Skeletal muscle tissue (tissue), 4 donors: ENCODE measurements around the gene VMA21. TPM values are rescaled to one million over a fixed set of nuclear protein-coding genes. Genes with fewer than 3 reads are reported as not detected.

Source experiments
- H3K27ac ChIP-seq: one replicate; pipeline ENCODE4 v1.7.0; 2013; ENCODE audit warnings: mild to moderate bottlenecking, low read depth, low read length, inconsistent platforms
- H3K27me3 ChIP-seq, 3 donors: one replicate each; pipeline ENCODE4 v1.7.0; 2013; ENCODE audit warnings: low read length in 3 of 3; ENCODE audit not compliant: control insufficient read depth in 3 of 3, insufficient read depth in 3 of 3
- H3K36me3 ChIP-seq, 3 donors: one replicate each; pipeline ENCODE4 v1.7.0; 2013; ENCODE audit warnings: low read length in 3 of 3; ENCODE audit not compliant: control insufficient read depth in 3 of 3, insufficient read depth in 3 of 3
- H3K4me1 ChIP-seq, 3 donors: one replicate each; pipeline ENCODE4 v1.7.0; 2013; ENCODE audit warnings: low read length in 3 of 3, mild to moderate bottlenecking in 3 of 3; ENCODE audit not compliant: control insufficient read depth in 3 of 3, insufficient read depth in 3 of 3
- H3K4me3 ChIP-seq, 3 donors: one replicate each; pipeline ENCODE4 v1.7.0; 2013; ENCODE audit warnings: low read length in 3 of 3
- H3K9ac ChIP-seq, 3 donors: one replicate each; pipeline ENCODE4 v1.7.0; 2013; ENCODE audit warnings: low read length in 3 of 3, mild to moderate bottlenecking in 3 of 3, moderate library complexity in 2 of 3, low read depth in 1 of 3
- H3K9me3 ChIP-seq, 3 donors: one replicate each; pipeline ENCODE4 v1.7.0; 2013; ENCODE audit warnings: low read length in 3 of 3; ENCODE audit not compliant: control insufficient read depth in 3 of 3
- total RNA-seq: library from RNA; depleted of rRNA; stranded (reverse); fragments of >200 nt; gene quantifications from one replicate; pipeline ENCODE4 v1.2.3, GENCODE V29; 2014
- donor health status: Osteomylitis.

VMA21 gene
- total RNA-seq, 1 donor from 2014 or later: 19.3 TPM

DNA sequence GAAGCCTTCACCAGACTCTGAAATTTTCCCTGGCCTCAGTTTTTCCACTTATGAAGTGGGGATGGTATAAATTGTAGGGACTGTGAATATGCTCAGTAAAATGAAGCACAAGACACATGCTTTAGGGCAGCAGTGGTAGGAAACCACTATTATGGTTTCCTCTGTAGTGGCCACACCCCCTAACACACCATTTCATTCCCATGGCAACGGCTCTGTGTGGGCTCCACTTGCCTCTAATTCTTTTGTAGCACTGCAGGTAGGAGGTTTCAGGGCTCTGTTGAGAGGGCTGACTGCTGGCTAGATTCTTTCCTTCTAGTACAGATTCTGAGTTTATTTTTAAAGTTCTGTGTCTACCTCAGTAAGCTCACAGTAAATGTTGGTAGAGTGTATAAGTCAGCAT is 3.5 kb upstream of the VMA21 start:
- Histone ChIP-seq H3K4me3 (no peak overlapping the region), H3K4me1 (peaks cover under 1 to 8% (median 4%) of the 10 kb centered on the region in 3 donors), H3K36me3 (no peaks in the 10 kb centered on the region), H3K9ac (no peak overlapping the region), H3K27me3 (no peaks in the 10 kb centered on the region), H3K27ac (no peak overlapping the region), H3K9me3 (no peaks in the 10 kb centered on the region)

DNA sequence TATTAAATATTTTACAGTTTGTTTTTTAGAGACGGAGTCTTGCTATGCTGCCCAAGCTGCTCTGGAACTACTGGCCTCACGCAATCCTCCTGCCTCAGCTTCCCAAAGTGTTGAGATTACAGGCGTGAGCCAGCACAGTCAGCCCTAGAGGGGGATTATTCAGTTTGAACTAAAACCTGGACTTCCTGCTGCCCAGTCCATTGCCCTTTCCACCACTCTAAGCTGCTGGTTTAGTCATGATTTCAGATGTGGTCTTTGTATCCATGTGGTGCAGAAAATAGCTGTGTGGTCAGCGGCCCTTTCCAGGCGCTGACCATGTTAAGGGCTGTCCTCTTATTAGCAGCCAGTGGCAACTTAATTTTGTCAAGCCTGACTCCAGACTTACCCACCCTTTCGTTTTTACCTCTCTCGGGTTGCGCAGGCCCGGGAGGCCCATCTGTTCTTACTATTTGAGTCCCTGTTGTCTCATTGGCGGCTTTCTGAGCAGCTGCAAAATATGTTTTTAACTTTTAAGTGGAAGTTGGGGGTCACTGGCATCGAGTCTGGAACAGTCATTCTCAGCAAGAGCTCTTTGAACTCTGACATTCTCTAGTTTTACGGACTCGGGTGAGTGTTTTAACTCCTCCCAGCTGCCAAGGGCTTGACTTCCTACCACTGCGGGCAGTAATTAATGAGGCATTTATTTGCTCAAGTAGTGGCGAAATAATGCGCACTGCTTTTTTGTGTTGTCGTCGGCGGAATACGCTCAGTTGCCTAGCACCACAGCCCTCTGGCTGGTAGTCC is 773 bp upstream of the VMA21 start:
- Histone ChIP-seq H3K9ac (peak overlapping the region; percentile 79 to 91 (median 86)), H3K4me1 (peaks cover 6 to 8% (median 8%) of the 10 kb centered on the region in 3 donors), H3K9me3 (no peaks in the 10 kb centered on the region), H3K27me3 (no peaks in the 10 kb centered on the region), H3K4me3 (peak overlapping the region; percentile 78 to 79 (median 79)), H3K36me3 (no peaks in the 10 kb centered on the region), H3K27ac (peak overlapping the region; percentile 91)

GRCh38 chrX:151397741-151398070 is 700 bp downstream of the VMA21 start:
- Histone ChIP-seq H3K4me3 (peak overlapping the region; percentile 82 to 88 (median 83)), H3K36me3 (no peaks in the 10 kb centered on the region), H3K4me1 (peaks cover 8 to 11% (median 10%) of the 10 kb centered on the region in 3 donors), H3K27me3 (no peaks in the 10 kb centered on the region), H3K9ac (peak overlapping the region; percentile 89 to 94 (median 91)), H3K27ac (peak overlapping the region; percentile 91), H3K9me3 (no peaks in the 10 kb centered on the region)

GRCh38 chrX:151398346-151398745 is 1.3 kb downstream of the VMA21 start:
- H3K4me1 ChIP-seq: peaks cover 10 to 15% (median 15%) of the 10 kb centered on the region in 3 donors
- H3K27ac ChIP-seq: no peak overlapping the region
- H3K36me3 ChIP-seq: no peaks in the 10 kb centered on the region
- no peaks in the 10 kb centered on the region for H3K27me3 ChIP-seq
- H3K4me3 ChIP-seq: no peak overlapping the region
- no peak overlapping the region for H3K9ac ChIP-seq
- no peaks in the 10 kb centered on the region for H3K9me3 ChIP-seq

DNA sequence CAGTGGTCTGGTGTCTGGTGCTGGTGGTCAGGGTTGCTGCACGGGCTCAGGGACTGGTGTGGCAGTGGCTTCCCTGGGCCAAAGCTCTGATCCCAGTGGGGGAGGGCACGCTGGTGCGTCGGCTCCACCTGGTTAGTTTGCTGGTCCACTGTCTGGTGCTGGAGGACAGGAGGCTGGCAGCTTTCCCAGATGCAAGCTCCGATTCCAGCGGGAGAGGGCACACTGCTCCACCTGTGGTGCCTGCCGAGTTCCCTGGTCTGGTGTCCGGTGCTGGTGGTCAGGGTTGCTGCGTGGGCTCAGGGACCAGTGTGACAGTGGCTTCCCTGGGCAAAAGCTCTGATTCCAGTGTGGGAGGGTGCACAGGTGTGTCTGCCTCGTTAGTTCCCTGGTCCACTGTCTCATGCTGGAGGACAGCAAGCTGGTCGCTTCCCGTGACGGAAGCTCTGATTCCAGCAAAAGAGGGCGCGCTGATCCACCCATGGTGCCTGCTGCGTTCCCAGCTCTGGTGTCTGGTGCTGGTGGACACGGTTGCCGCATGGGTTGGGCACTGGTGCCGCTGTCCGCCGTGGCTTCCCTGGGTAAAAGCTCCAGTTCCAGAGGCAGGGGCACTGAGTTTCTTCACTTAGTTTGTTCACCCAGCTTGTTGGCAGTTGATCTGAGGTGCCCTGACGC is 5.8 kb downstream of the VMA21 start:
- H3K4me3 ChIP-seq: no peak overlapping the region
- no peaks in the 10 kb centered on the region for H3K9me3 ChIP-seq
- H3K9ac ChIP-seq: peak overlapping the region in 1 of 3 donors; percentile 45
- H3K36me3 ChIP-seq: peaks cover 0 to 6% (median 3%) of the 10 kb centered on the region in 3 donors
- no peak overlapping the region for H3K27ac ChIP-seq
- H3K27me3 ChIP-seq: no peaks in the 10 kb centered on the region
- H3K4me1 ChIP-seq: peaks cover 6 to 16% (median 8%) of the 10 kb centered on the region in 3 donors

GRCh38 chrX:151416579-151416978 is 19.6 kb downstream of the VMA21 start:
- no peaks in the 10 kb centered on the region for H3K9me3 ChIP-seq
- no peaks in the 10 kb centered on the region for H3K4me1 ChIP-seq
- H3K9ac ChIP-seq: no peak overlapping the region

GRCh38 chrX:151419782-151420181 is 22.8 kb downstream of the VMA21 start:
- no peaks in the 10 kb centered on the region for H3K27me3 ChIP-seq
- H3K9ac ChIP-seq: no peak overlapping the region
- no peaks in the 10 kb centered on the region for H3K9me3 ChIP-seq
- no peak overlapping the region for H3K4me3 ChIP-seq
- H3K36me3 ChIP-seq: no peaks in the 10 kb centered on the region
- H3K27ac ChIP-seq: no peak overlapping the region
- H3K4me1 ChIP-seq: no peaks in the 10 kb centered on the region

More at GRCh38 chrX:151416579-151416978, 19.6 kb downstream of the VMA21 start:
- no peaks in the 10 kb centered on the region for H3K36me3 ChIP-seq
- H3K27me3 ChIP-seq: no peaks in the 10 kb centered on the region
- no peak overlapping the region for H3K4me3 ChIP-seq
- H3K27ac ChIP-seq: no peak overlapping the region

DNA sequence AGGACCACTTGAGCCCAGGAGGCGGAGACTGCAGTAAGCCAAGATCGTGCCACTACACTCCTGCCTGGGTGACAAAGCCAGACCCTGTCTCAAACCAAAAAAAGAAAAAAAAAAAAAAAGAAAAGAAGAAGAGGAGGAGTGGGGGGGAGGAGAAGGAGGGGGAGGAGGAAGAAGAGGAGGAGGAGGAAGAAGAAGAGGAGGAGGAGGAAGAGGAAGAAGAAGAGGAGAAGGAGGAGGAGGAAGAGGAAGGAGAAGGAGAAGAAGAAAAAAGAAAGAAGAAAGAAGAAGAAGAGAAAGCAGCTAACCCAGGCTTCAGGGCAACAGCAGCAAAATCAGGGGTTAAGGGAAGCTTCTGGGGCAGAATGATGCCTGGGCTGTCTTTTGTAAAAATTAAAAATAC is 27.5 kb downstream of the VMA21 start:
- H3K27ac ChIP-seq: no peak overlapping the region
- no peaks in the 10 kb centered on the region for H3K9me3 ChIP-seq
- H3K4me3 ChIP-seq: no peak overlapping the region
- no peaks in the 10 kb centered on the region for H3K36me3 ChIP-seq
- H3K9ac ChIP-seq: no peak overlapping the region
- no peaks in the 10 kb centered on the region for H3K4me1 ChIP-seq
- no peaks in the 10 kb centered on the region for H3K27me3 ChIP-seq

GRCh38 chrX:151448509-151448908 is 51.5 kb downstream of the VMA21 start:
- no peaks in the 10 kb centered on the region for H3K4me1 ChIP-seq
- H3K36me3 ChIP-seq: no peaks in the 10 kb centered on the region
- H3K9me3 ChIP-seq: no peaks in the 10 kb centered on the region
- no peak overlapping the region for H3K4me3 ChIP-seq
- no peak overlapping the region for H3K27ac ChIP-seq
- H3K9ac ChIP-seq: no peak overlapping the region
- no peaks in the 10 kb centered on the region for H3K27me3 ChIP-seq

DNA sequence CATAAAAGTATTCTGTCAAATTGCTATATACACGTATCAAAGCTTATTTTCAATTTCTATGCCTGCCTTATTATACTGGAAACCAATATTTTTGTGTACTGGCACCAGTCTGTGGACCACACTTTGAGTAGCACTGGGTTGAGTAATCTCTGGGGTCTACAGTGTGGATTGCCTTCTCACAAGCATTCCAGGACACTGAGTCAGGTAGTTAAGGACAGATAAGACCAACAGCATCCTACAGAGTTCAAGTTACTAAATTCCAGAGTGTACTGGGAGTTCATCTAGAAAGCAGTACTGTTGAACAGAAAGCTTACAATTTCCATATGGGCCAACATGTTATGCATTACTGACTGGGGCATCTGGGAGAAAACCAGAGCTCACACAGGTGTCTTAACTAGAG is 61.8 kb downstream of the VMA21 start:
- Histone ChIP-seq H3K4me3 (no peak overlapping the region), H3K9ac (no peak overlapping the region), H3K27me3 (no peaks in the 10 kb centered on the region), H3K36me3 (no peaks in the 10 kb centered on the region), H3K27ac (no peak overlapping the region), H3K9me3 (no peaks in the 10 kb centered on the region), H3K4me1 (peaks cover 0 to 2% (median 0%) of the 10 kb centered on the region in 3 donors)
